ENCODE results near the gene RER1.

Gene RER1

DNA sequence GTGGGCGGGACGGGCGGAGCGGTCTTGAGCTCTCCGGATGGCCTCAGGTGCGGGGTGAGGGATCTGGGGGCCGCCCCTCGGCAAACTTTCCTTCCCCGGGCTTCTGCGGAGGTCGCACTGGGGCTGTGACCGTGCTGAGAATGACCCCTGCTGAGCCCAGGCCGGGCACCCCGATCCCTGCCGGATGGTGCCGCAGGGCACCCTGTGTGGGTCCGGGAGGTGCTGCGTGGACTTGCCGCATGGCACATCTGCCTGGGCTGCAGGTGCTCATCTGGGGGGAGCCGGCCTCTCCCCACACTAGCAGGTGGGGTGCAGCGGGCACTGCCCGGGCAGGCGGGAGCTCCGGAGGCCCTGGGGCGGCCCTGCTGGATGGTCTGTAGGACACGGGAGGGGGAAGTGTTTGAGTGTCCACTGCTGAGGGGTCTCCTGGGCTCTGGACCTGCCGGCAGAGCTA, 52.5 kb downstream of the RER1 start:
- Histone ChIP-seq H3K27me3 (ENCODE audit: insufficient read depth, low read length) (peaks cover 39% of the 10 kb centered on the region), H3K36me3 (ENCODE audit: insufficient read depth, low read length) (no peaks in the 10 kb centered on the region), H3K4me3 (ENCODE audit: low read length) (no peak overlapping the region), H3K27ac (ENCODE audit: low read depth, low read length) (no peak overlapping the region), H3K4me1 (ENCODE audit: insufficient read depth, low read length) (peaks cover 7% of the 10 kb centered on the region; the same call in 1 of the 2 replicates), H3K9ac (ENCODE audit: low read depth, low read length) (no peak overlapping the region), H3K9me3 (ENCODE audit: insufficient read depth, low read depth, low read length) (no peaks in the 10 kb centered on the region)
- WGBS, result 40% methylated on average over 27 of the region's 27 CpGs

DNA sequence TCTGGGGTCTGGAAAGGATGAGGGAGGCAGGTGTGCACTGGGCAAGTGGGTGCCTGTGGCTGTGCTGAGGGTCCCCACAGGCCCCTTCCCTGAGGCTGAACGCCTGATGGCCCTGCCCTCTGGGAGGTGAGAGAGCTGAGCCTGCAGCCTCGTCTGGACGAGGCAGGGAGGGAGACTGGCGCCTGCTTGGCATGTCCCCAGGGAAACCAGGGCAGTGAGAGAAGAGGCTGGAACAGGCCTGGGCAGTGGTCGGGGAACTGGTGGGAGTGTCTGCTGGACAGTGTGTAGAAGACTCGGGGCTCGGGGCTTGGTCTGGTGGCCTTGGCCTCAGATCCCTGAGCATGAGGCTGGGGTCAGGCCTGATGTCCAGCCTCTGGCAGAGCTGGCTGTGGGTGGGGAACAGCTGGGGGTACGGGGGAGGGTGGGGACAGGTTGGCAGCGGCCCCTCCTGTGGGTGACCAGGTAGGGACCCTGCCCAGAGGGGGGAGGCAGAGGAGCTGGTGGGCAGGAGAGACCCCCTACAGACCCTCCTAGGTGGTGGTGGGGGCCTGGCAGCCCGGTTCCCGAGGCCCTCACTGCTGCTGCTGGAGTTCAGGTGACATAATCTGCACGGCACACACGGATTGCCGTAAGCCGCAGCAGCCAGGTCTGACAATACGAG, 53.7 kb downstream of the RER1 start:
- Histone ChIP-seq H3K27me3 (ENCODE audit: insufficient read depth, low read length) (peaks cover 39% of the 10 kb centered on the region), H3K9me3 (ENCODE audit: insufficient read depth, low read depth, low read length) (no peaks in the 10 kb centered on the region), H3K36me3 (ENCODE audit: insufficient read depth, low read length) (no peaks in the 10 kb centered on the region), H3K4me1 (ENCODE audit: insufficient read depth, low read length) (peaks cover 7% of the 10 kb centered on the region; the same call in 1 of the 2 replicates), H3K4me3 (ENCODE audit: low read length) (no peak overlapping the region), H3K27ac (ENCODE audit: low read depth, low read length) (no peak overlapping the region), H3K9ac (ENCODE audit: low read depth, low read length) (no peak overlapping the region)
- 88% methylated on average over 16 of the region's 16 CpGs for WGBS

DNA sequence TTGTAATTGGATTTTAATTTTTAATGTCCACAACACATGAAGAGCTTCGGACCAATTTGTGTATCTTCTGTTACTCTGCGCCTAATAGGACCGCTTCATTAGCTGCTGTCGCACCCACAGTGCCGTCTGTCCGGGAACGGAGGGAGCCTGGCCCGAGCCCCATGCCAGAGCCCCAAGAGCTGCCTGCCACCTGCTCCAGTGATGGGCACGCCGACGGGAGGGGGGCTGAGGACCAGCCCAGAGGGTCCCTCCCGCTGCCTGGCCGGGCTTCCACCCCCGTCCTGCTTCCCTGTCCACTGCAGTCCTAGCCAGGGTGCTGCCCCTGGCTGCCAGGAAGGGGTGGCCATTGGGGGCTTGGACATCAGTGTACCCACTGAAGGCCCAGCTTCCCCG, 54.2 kb downstream of the RER1 start:
- no peaks in the 10 kb centered on the region for H3K36me3 ChIP-seq (ENCODE audit: insufficient read depth, low read length)
- no peaks in the 10 kb centered on the region for H3K9me3 ChIP-seq (ENCODE audit: insufficient read depth, low read depth, low read length)
- H3K9ac ChIP-seq (ENCODE audit: low read depth, low read length), result no peak overlapping the region
- H3K4me1 ChIP-seq (ENCODE audit: insufficient read depth, low read length), result peaks cover 7% of the 10 kb centered on the region; the same call in 1 of the 2 replicates
- peaks cover 39% of the 10 kb centered on the region for H3K27me3 ChIP-seq (ENCODE audit: insufficient read depth, low read length)
- no peak overlapping the region for H3K27ac ChIP-seq (ENCODE audit: low read depth, low read length)
- no peak overlapping the region for H3K4me3 ChIP-seq (ENCODE audit: low read length)
- WGBS, result 83% methylated on average over 15 of the region's 15 CpGs

DNA sequence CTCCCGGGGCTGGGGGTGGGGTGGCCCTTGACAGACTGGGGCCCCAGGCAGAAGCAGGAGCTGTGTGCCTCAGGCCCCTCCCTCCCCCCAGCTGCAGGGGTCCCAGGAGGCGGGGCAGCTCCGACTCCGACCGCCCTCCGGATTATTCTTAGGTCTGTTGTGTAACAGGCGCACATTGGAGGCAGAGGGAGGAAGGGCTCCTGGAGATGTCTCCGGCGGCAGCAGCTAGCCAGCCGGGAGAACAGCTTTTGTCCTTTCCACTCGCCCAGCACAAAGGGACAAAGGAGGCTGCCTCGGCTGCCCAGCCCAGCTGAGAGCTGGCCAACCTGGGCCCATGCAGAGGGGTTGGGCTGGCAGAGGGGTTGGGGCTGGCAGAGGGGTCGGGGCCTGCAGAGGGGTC, 54.8 kb downstream of the RER1 start:
- Histone ChIP-seq H3K36me3 (ENCODE audit: insufficient read depth, low read length) (no peaks in the 10 kb centered on the region), H3K9ac (ENCODE audit: low read depth, low read length) (no peak overlapping the region), H3K9me3 (ENCODE audit: insufficient read depth, low read depth, low read length) (no peaks in the 10 kb centered on the region), H3K4me1 (ENCODE audit: insufficient read depth, low read length) (peaks cover 7% of the 10 kb centered on the region; the same call in 1 of the 2 replicates), H3K4me3 (ENCODE audit: low read length) (no peak overlapping the region), H3K27ac (ENCODE audit: low read depth, low read length) (peak overlapping the region; percentile 25; the same call in 1 of the 2 replicates), H3K27me3 (ENCODE audit: insufficient read depth, low read length) (peaks cover 38% of the 10 kb centered on the region)
- 24% methylated on average over 13 of the region's 13 CpGs for WGBS

DNA sequence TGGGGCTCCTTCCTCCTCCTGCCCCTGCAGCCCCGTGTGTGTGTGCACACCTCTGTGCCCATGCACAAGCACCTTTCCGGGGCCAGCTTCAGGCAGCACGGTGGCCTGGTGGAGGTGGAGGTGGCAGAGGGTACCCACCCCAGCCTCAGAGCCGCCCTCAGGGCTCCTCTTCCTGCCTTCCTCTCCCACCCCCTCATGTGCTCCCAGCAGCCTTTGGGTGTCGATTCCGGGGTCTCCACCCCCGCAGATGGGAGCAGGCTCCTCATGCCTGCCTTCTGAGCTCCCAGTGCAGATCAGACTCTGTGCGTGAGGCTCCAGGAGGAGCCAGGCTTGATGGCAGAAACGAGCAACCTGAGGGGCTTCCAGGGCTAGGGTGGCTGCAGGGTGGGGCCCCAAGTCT, 55.2 kb downstream of the RER1 start:
- H3K4me3 ChIP-seq (ENCODE audit: low read length), result no peak overlapping the region
- peak overlapping the region; percentile 25; the same call in 1 of the 2 replicates for H3K27ac ChIP-seq (ENCODE audit: low read depth, low read length)
- no peak overlapping the region for H3K9ac ChIP-seq (ENCODE audit: low read depth, low read length)
- H3K27me3 ChIP-seq (ENCODE audit: insufficient read depth, low read length), result peaks cover 35% of the 10 kb centered on the region
- H3K9me3 ChIP-seq (ENCODE audit: insufficient read depth, low read depth, low read length), result no peaks in the 10 kb centered on the region
- 58% methylated on average over 7 of the region's 9 CpGs for WGBS
- H3K36me3 ChIP-seq (ENCODE audit: insufficient read depth, low read length), result no peaks in the 10 kb centered on the region
- peaks cover 7% of the 10 kb centered on the region; the same call in 1 of the 2 replicates for H3K4me1 ChIP-seq (ENCODE audit: insufficient read depth, low read length)

DNA sequence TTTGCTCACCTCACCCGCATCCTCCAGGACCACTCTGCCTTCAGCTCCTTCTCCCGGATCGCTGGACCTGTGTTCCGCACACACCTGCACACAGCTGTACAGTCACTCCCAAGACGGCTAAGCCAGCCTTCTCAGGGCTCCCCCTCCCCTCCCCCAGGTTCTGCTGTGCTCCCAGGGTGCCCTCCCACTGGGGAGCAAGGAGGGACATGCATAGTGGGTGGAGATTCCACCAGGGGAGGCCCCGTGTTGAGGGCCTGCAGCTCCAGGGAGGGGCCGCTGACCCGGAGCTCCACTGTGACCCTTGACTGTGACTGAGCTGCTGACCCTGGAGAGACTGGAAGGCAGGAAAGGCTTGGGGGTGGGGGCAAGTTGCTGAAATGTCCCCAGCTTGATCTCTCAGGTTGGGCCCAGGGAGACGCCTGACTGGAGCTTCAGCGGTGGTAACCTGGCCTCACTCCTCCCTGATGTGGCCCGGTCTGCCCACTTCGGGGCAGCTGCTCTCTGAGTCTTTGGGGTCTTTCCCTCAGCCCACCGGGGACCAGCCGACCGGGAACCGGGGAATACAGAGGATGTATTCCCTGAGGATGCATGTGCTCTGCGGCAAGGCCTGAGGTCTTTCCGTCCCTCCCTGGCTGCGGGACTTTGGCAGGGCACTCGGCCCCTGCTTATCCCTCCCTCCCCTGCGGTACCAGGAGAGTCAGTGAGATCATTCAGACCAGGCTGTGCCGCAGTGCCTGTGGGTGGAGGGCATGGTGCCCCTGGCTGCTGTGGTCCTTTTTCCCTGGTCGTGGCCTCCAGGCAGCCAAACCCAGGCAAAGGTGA, 55.8 kb downstream of the RER1 start:
- Histone ChIP-seq H3K4me3 (ENCODE audit: low read length) (no peak overlapping the region), H3K9ac (ENCODE audit: low read depth, low read length) (no peak overlapping the region), H3K27me3 (ENCODE audit: insufficient read depth, low read length) (peaks cover 28% of the 10 kb centered on the region), H3K36me3 (ENCODE audit: insufficient read depth, low read length) (no peaks in the 10 kb centered on the region), H3K9me3 (ENCODE audit: insufficient read depth, low read depth, low read length) (no peaks in the 10 kb centered on the region), H3K27ac (ENCODE audit: low read depth, low read length) (no peak overlapping the region), H3K4me1 (ENCODE audit: insufficient read depth, low read length) (peaks cover 7% of the 10 kb centered on the region; the same call in 1 of the 2 replicates)
- 70% methylated on average over 23 of the region's 23 CpGs for WGBS

DNA sequence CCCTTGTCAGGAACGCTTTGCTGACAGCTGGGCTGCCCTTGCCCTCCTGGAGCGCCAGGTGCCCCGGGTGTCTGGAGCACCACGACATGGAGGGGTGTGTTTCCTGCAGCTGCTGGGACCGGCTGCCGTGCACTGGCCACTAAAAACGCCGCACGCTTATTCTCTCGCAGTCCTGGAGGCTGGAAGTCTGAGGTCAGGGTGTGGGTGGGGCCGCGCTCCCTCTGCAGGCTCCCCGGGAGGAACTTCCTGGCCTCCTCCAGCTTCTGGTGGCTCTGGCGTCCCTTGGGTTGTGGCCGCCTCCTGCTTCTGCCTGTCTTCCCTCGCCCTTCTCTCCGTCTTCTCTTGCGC, 56.4 kb downstream of the RER1 start:
- 70% methylated on average over 18 of the region's 18 CpGs for WGBS
- Histone ChIP-seq H3K27me3 (ENCODE audit: insufficient read depth, low read length) (peaks cover 22% of the 10 kb centered on the region), H3K4me1 (ENCODE audit: insufficient read depth, low read length) (peaks cover 7% of the 10 kb centered on the region; the same call in 1 of the 2 replicates), H3K9me3 (ENCODE audit: insufficient read depth, low read depth, low read length) (no peaks in the 10 kb centered on the region), H3K9ac (ENCODE audit: low read depth, low read length) (no peak overlapping the region), H3K4me3 (ENCODE audit: low read length) (no peak overlapping the region), H3K36me3 (ENCODE audit: insufficient read depth, low read length) (no peaks in the 10 kb centered on the region), H3K27ac (ENCODE audit: low read depth, low read length) (no peak overlapping the region)

DNA sequence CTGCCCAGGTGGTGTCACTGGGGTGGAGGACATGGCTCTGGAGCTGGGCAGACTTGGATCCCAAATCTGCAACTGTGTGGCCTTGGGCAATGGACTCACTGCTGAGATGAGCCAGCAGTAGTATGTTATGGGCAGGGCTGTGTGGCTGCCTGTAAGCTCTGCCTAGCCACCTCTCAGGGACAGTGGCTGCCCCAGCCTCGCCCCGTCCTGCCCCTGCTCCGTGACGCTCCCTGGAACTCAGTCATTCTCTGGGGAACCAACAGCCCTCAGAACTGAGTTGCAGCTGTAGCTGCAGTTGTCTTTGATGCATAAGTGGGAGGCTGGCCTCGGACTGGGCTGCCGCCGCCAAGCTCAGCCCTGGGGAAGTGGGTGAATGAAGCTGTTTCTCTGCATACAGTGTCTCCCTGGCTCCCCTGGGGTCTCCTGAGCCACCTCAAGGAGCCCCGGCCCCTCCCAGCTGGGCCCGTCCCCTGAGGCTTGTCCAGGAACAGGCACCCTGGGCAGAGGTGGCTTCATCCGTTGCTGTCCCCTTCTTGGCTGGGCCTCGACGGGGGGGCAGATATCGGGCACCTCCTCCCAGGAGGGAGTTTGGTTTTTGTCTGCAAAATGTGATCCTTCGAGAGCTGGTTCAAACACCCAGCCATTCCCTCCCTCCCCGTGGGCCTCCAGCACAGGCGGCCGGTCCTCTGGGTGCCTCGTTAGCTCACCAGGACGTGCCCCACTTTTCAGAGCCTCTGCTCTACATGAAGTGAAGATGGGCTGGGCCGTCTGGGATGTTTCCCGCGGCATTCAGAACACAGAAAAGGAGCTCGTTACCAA, 58.2 kb downstream of the RER1 start:
- Histone ChIP-seq H3K36me3 (ENCODE audit: insufficient read depth, low read length) (no peaks in the 10 kb centered on the region), H3K4me3 (ENCODE audit: low read length) (no peak overlapping the region), H3K27ac (ENCODE audit: low read depth, low read length) (no peak overlapping the region), H3K4me1 (ENCODE audit: insufficient read depth, low read length) (peaks cover 7% of the 10 kb centered on the region; the same call in 1 of the 2 replicates), H3K9me3 (ENCODE audit: insufficient read depth, low read depth, low read length) (no peaks in the 10 kb centered on the region), H3K27me3 (ENCODE audit: insufficient read depth, low read length) (peaks cover 5% of the 10 kb centered on the region), H3K9ac (ENCODE audit: low read depth, low read length) (no peak overlapping the region)
- 85% methylated on average over 23 of the region's 23 CpGs for WGBS

DNA sequence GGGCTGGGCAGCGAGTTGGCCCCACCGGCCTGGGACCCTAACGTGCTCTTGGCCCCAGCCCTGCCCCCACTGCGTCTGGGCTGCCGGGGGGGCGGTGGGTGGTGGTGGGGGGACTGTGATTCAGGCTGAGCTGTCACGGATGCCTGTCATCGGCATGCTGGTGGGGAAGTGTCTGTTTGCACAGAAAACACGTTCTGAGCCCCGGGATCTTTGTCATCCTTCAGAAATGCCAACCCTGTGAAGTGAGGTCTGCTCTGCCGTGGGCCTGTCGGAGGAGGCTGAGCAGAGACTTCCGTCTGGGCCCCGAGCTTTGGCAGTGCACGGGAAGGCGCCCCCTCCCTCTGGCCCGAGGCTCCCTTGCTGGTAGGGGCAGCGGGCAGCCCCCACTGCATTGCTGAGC, 60.1 kb downstream of the RER1 start:
- Histone ChIP-seq H3K27me3 (ENCODE audit: insufficient read depth, low read length) (no peaks in the 10 kb centered on the region), H3K4me3 (ENCODE audit: low read length) (no peak overlapping the region), H3K9me3 (ENCODE audit: insufficient read depth, low read depth, low read length) (no peaks in the 10 kb centered on the region), H3K9ac (ENCODE audit: low read depth, low read length) (no peak overlapping the region), H3K4me1 (ENCODE audit: insufficient read depth, low read length) (peaks cover 4% of the 10 kb centered on the region; the same call in 1 of the 2 replicates), H3K36me3 (ENCODE audit: insufficient read depth, low read length) (no peaks in the 10 kb centered on the region), H3K27ac (ENCODE audit: low read depth, low read length) (no peak overlapping the region)
- 67% methylated on average over 18 of the region's 18 CpGs for WGBS

DNA sequence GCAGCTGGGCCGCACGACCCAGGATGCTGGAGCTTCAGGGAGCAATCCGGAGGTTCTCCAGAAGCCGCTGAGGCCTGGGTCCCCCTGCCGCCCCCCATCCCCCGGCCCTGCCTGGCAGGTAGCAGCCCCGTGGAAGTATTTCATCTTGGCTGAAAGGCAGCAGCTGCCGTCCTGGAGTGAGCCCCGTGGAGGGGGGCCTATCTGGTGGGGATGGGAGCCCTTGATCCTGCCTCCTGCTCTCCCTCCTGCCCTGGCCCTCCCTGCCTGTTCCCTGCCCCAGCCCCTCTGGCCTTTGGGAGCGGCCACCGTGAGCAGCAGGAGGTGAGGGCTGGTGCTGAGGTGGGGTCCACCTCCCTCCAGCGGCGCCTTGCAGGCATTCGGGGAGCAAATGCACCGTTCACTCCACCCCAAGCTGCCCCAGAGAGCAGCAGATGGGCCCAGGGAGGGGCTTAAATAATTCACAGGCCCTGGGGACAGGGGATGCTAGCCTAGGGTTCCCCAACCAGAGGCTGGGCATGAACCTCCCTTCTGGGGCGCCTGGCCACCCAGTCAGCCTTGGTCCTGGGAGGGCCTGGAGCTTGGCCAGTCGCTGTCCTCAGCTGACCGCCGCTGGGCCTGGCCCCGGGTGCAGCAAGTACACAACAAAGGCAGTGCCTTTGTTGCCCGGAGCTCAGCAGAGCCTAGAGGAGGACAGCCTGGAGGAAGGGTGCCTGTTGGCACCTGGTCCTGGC, 60.7 kb downstream of the RER1 start:
- no peak overlapping the region for H3K9ac ChIP-seq (ENCODE audit: low read depth, low read length)
- 78% methylated on average over 20 of the region's 21 CpGs for WGBS
- no peaks in the 10 kb centered on the region for H3K27me3 ChIP-seq (ENCODE audit: insufficient read depth, low read length)
- no peaks in the 10 kb centered on the region for H3K4me1 ChIP-seq (ENCODE audit: insufficient read depth, low read length)
- H3K9me3 ChIP-seq (ENCODE audit: insufficient read depth, low read depth, low read length), result no peaks in the 10 kb centered on the region
- no peak overlapping the region for H3K4me3 ChIP-seq (ENCODE audit: low read length)
- no peak overlapping the region for H3K27ac ChIP-seq (ENCODE audit: low read depth, low read length)
- H3K36me3 ChIP-seq (ENCODE audit: insufficient read depth, low read length), result no peaks in the 10 kb centered on the region

All from HUES64 (cell line).